Measurements from ENCODE around the gene SCAP.
"Not testable (repeated sequence)": the region's sequence is repeated elsewhere in the genome, so short reads cannot be mapped to it uniquely, and the experiment has no call there.

The SCAP gene

GRCh38 chr3:47469616-47470015, 6.1 kb downstream of the SCAP start:
- Histone ChIP-seq H3K27me3 (no peaks in the 10 kb centered on the region), H3K27ac (no peak overlapping the region), H3K4me1 (ENCODE audit: control insufficient read depth in 1 of 2, insufficient read depth in 1 of 2, low read depth in 1 of 2, low read length in 1 of 2) (peaks cover 27 to 31% of the 10 kb centered on the region in 2 experiments), H3K9me3 (no peaks in the 10 kb centered on the region), H3K36me3 (no peaks in the 10 kb centered on the region), H3K4me3 (ENCODE audit: low read depth in 1 of 2, low read length in 1 of 2) (no peak overlapping the region)
- TF ChIP-seq CTCF (IDR thresholded peaks at IDR 0.05), result no peak

- H3K27me3 ChIP-seq; H3K9me3 ChIP-seq; H3K4me3 ChIP-seq (ENCODE audit: low read depth in 1 of 2, low read length in 1 of 2): not testable (repeated sequence)
Measured at GRCh38 chr3:47468315-47468714, 7.4 kb downstream of the SCAP start.

GRCh38 chr3:47464588-47464987, 11.2 kb downstream of the SCAP start:
- no peak for TF ChIP-seq CTCF (IDR thresholded peaks at IDR 0.05)
- H3K27me3 ChIP-seq, result no peaks in the 10 kb centered on the region
- H3K4me3 ChIP-seq (ENCODE audit: low read depth in 1 of 2, low read length in 1 of 2), result peak overlapping the region in 1 of 2 experiments; percentile 35
- no peaks in the 10 kb centered on the region for H3K9me3 ChIP-seq
- no peaks in the 10 kb centered on the region for H3K36me3 ChIP-seq
- peaks cover 31 to 32% of the 10 kb centered on the region in 2 experiments for H3K4me1 ChIP-seq (ENCODE audit: control insufficient read depth in 1 of 2, insufficient read depth in 1 of 2, low read depth in 1 of 2, low read length in 1 of 2)
- H3K27ac ChIP-seq, result peak overlapping the region; percentile 88

More at GRCh38 chr3:47468315-47468714, 7.4 kb downstream of the SCAP start:
- not testable (repeated sequence) for H3K36me3 ChIP-seq, H3K27ac ChIP-seq
- H3K4me1 ChIP-seq (ENCODE audit: control insufficient read depth in 1 of 2, insufficient read depth in 1 of 2, low read depth in 1 of 2, low read length in 1 of 2), result peaks cover 31 to 32% of the 10 kb centered on the region in 2 experiments

GRCh38 chr3:47459534-47460085, 16.1 kb downstream of the SCAP start:
- H3K36me3 ChIP-seq; H3K27ac ChIP-seq; H3K4me3 ChIP-seq (ENCODE audit: low read depth in 1 of 2, low read length in 1 of 2); H3K27me3 ChIP-seq; H3K9me3 ChIP-seq: not testable (repeated sequence)
- peaks cover 11 to 14% of the 10 kb centered on the region in 2 experiments for H3K4me1 ChIP-seq (ENCODE audit: control insufficient read depth in 1 of 2, insufficient read depth in 1 of 2, low read depth in 1 of 2, low read length in 1 of 2)

GRCh38 chr3:47456984-47457383, 18.8 kb downstream of the SCAP start:
- Histone ChIP-seq H3K36me3 (no peaks in the 10 kb centered on the region), H3K4me3 (ENCODE audit: low read depth in 1 of 2, low read length in 1 of 2) (no peak overlapping the region), H3K27ac (peak overlapping the region; percentile 30), H3K9me3 (no peaks in the 10 kb centered on the region), H3K4me1 (ENCODE audit: control insufficient read depth in 1 of 2, insufficient read depth in 1 of 2, low read depth in 1 of 2, low read length in 1 of 2) (peaks cover 4 to 6% of the 10 kb centered on the region in 2 experiments), H3K27me3 (no peaks in the 10 kb centered on the region)
- no peak for TF ChIP-seq CTCF (IDR thresholded peaks at IDR 0.05)

GRCh38 chr3:47455806-47456452, 19.8 kb downstream of the SCAP start:
- Histone ChIP-seq H3K27ac (peak overlapping the region; percentile 38), H3K4me3 (ENCODE audit: low read depth in 1 of 2, low read length in 1 of 2) (no peak overlapping the region), H3K4me1 (ENCODE audit: control insufficient read depth in 1 of 2, insufficient read depth in 1 of 2, low read depth in 1 of 2, low read length in 1 of 2) (peaks cover 4 to 6% of the 10 kb centered on the region in 2 experiments), H3K9me3 (no peaks in the 10 kb centered on the region), H3K36me3 (no peaks in the 10 kb centered on the region), H3K27me3 (no peaks in the 10 kb centered on the region)
- no peak for TF ChIP-seq CTCF (IDR thresholded peaks at IDR 0.05)

Measured in neutrophil (primary cell).